H1 (cell line): Measurements from ENCODE around the gene BCAS3. TPM values are rescaled to one million over a fixed set of nuclear protein-coding genes. Genes with fewer than 3 reads are reported as not detected.

Experiments
- CTCF ChIA-PET: fragments of 300-600 bp; sonication (Branson Sonifier 250); formaldehyde crosslinking; loops from one replicate; lab custom pipeline; 2021; ENCODE audit not compliant: partially characterized antibody; lab: Charles Lee
- POLR2A ChIA-PET: fragments of 300-600 bp; sonication (Branson Sonifier 250); formaldehyde crosslinking; loops from one replicate; lab custom pipeline; 2021; ENCODE audit warnings: inconsistent platforms; ENCODE audit not compliant: partially characterized antibody; lab: Charles Lee
- DNase-seq, 2 experiments: peaks; one replicate each; pipeline versions ENCODE4 v3.0.0 to v3.0.0-alpha.2; 2010 to 2022; ENCODE audit warnings: low spot score in 2 of 2, low read depth in 1 of 2, mixed read lengths in 1 of 2
- FAIRE-seq: peaks from 2 replicates; lab custom pipeline; 2011; peaks lifted over from hg19 to GRCh38; lab: Jason Lieb, UNC
- H2AFZ ChIP-seq: 2 replicates; pipeline ENCODE4 v1.8.1; 2012; ENCODE audit warnings: low read length, inconsistent platforms
- H2AK5ac ChIP-seq: 2 replicates; pipeline ENCODE4 v1.6.1; 2013; ENCODE audit warnings: low read depth, low read length
- H2BK120ac ChIP-seq: replicated peaks from 2 replicates; pipeline ENCODE3; 2013; ENCODE audit warnings: low read depth, low read length, inconsistent platforms
- H2BK12ac ChIP-seq: 2 replicates; pipeline ENCODE4 v1.6.1; 2013; ENCODE audit warnings: low read depth, low read length
- H2BK15ac ChIP-seq: 2 replicates; pipeline ENCODE4 v1.6.1; 2013; ENCODE audit warnings: low read length
- H2BK20ac ChIP-seq: 2 replicates; pipeline ENCODE4 v1.6.1; 2013; ENCODE audit warnings: low read length
- H2BK5ac ChIP-seq: 2 replicates; pipeline ENCODE4 v1.6.1; 2013; ENCODE audit warnings: low read depth, low read length
- H3K14ac ChIP-seq: 2 replicates; pipeline ENCODE4 v1.6.1; 2013; ENCODE audit warnings: inconsistent platforms; ENCODE audit not compliant: insufficient read length
- H3K18ac ChIP-seq: 2 replicates; pipeline ENCODE4 v1.6.1; 2013; ENCODE audit warnings: low read length; ENCODE audit errors: extremely low read depth
- H3K23ac ChIP-seq: 2 replicates; pipeline ENCODE4 v1.6.1; 2013; ENCODE audit warnings: inconsistent platforms; ENCODE audit not compliant: insufficient read length
- H3K23me2 ChIP-seq: 2 replicates; pipeline ENCODE4 v1.6.1; 2013; ENCODE audit warnings: low read depth, low read length
- H3K27ac ChIP-seq: 2 replicates; pipeline ENCODE4 v1.6.1; 2011; ENCODE audit warnings: low read depth, low read length, inconsistent platforms
- H3K27me3 ChIP-seq, 4 experiments: replicated peaks in 1 of 4; 1 replicate in 1 of 4; 2 replicates in 3 of 4; pipeline versions ENCODE4 v1.6.1 to v1.8.1; 2011 to 2013; ENCODE audit warnings: low read length in 3 of 4, mild to moderate bottlenecking in 3 of 4, inconsistent platforms in 2 of 4, mixed read lengths in 2 of 4, moderate library complexity in 1 of 4; ENCODE audit not compliant: control insufficient read depth in 3 of 4, insufficient read depth in 3 of 4; ENCODE audit errors: extremely low read depth in 1 of 4
- H3K36me3 ChIP-seq, 4 experiments: 2 replicates each; pipeline versions ENCODE4 v1.6.1 to v1.8.1; 2011 to 2013; ENCODE audit warnings: mild to moderate bottlenecking in 4 of 4, low read length in 3 of 4, moderate library complexity in 2 of 4, control low read depth in 1 of 4, inconsistent platforms in 1 of 4; ENCODE audit not compliant: insufficient read depth in 4 of 4, control insufficient read depth in 2 of 4
- H3K4ac ChIP-seq: replicated peaks from 2 replicates; pipeline ENCODE3; 2013; ENCODE audit warnings: low read length, low read depth, mixed read lengths, inconsistent platforms; ENCODE audit not compliant: insufficient read length
- H3K4me1 ChIP-seq, 4 experiments: replicated peaks in 1 of 4; 1 replicate in 1 of 4; 2 replicates in 3 of 4; pipeline versions ENCODE4 v1.6.1 to v1.8.1; 2011 to 2013; ENCODE audit warnings: low read length in 3 of 4, inconsistent platforms in 2 of 4, mixed read lengths in 1 of 4; ENCODE audit not compliant: insufficient read depth in 4 of 4, control insufficient read depth in 3 of 4
- H3K4me2 ChIP-seq, 2 experiments: 2 replicates each; pipeline versions ENCODE4 v1.6.1 to v1.8.1; 2011 to 2013; ENCODE audit warnings: low read depth in 2 of 2, low read length in 2 of 2, control low read depth in 1 of 2, inconsistent platforms in 1 of 2, mild to moderate bottlenecking in 1 of 2; ENCODE audit not compliant: insufficient read depth in 1 of 2
- H3K4me3 ChIP-seq, 4 experiments: fragments of 200-600, 300-600 bp in 1 of 4; sonication (generic), shearing (Covaris generic), sonication (Bioruptor Twin) in 1 of 4; 2 replicates each; pipeline versions ENCODE4 v1.5.1 to v1.8.1; 2011 to 2016; ENCODE audit warnings: low read length in 4 of 4, low read depth in 3 of 4, control low read depth in 2 of 4, inconsistent platforms in 2 of 4, mild to moderate bottlenecking in 2 of 4, mixed read lengths in 1 of 4, moderate library complexity in 1 of 4; ENCODE audit not compliant: insufficient read depth in 2 of 4; ENCODE audit errors: extremely low read depth in 1 of 4
- H3K56ac ChIP-seq: replicated peaks from 2 replicates; pipeline ENCODE3; 2013; ENCODE audit warnings: low read depth, mild to moderate bottlenecking, mixed read lengths, low read length, inconsistent platforms; ENCODE audit not compliant: insufficient read length
- H3K79me1 ChIP-seq: 2 replicates; pipeline ENCODE4 v1.6.1; 2013; ENCODE audit warnings: low read depth, low read length, control low read depth
- H3K79me2 ChIP-seq, 2 experiments: 2 replicates each; pipeline versions ENCODE4 v1.6.1 to v1.8.1; 2012 to 2013; ENCODE audit warnings: low read length in 2 of 2, mild to moderate bottlenecking in 2 of 2, inconsistent platforms in 1 of 2; ENCODE audit not compliant: insufficient read depth in 2 of 2, control insufficient read depth in 1 of 2
- H3K9ac ChIP-seq, 4 experiments: replicated peaks in 1 of 4; 1 replicate in 1 of 4; 2 replicates in 3 of 4; pipeline versions ENCODE4 v1.6.1 to v1.8.1; 2011 to 2013; ENCODE audit warnings: low read depth in 3 of 4, low read length in 3 of 4, control low read depth in 2 of 4, mild to moderate bottlenecking in 2 of 4, moderate library complexity in 2 of 4, inconsistent platforms in 1 of 4; ENCODE audit errors: extremely low read depth in 1 of 4
- H3K9me3 ChIP-seq, 2 experiments: 2 replicates each; pipeline versions ENCODE4 v1.6.1 to v1.8.1; 2012 to 2013; ENCODE audit warnings: mild to moderate bottlenecking in 2 of 2, moderate library complexity in 2 of 2, control low read depth in 1 of 2, inconsistent platforms in 1 of 2, low read depth in 1 of 2, low read length in 1 of 2, mixed read lengths in 1 of 2; ENCODE audit not compliant: insufficient read depth in 2 of 2
- H4K20me1 ChIP-seq, 2 experiments: replicated peaks in 1 of 2; 2 replicates each; pipeline versions ENCODE3 to v1.8.1; 2011 to 2013; ENCODE audit warnings: inconsistent platforms in 2 of 2, low read length in 2 of 2, mild to moderate bottlenecking in 1 of 2; ENCODE audit not compliant: insufficient read depth in 2 of 2, control insufficient read depth in 1 of 2
- H4K5ac ChIP-seq: 2 replicates; pipeline ENCODE4 v1.6.1; 2013; ENCODE audit warnings: low read length, low read depth, mixed read lengths, inconsistent platforms; ENCODE audit not compliant: insufficient read length
- H4K8ac ChIP-seq: 2 replicates; pipeline ENCODE4 v1.8.0; 2013; ENCODE audit warnings: mild to moderate bottlenecking, moderate library complexity, low read length, inconsistent platforms; ENCODE audit not compliant: insufficient read depth; ENCODE audit errors: extremely low read depth
- H4K91ac ChIP-seq: replicated peaks from 2 replicates; pipeline ENCODE3; 2013; ENCODE audit warnings: low read length, mixed read lengths, inconsistent platforms; ENCODE audit not compliant: insufficient read length
- CBX8 ChIP-seq: fragments of 300-800, 300-1000 bp; sonication (generic); IDR thresholded peaks from 2 replicates; pipeline ENCODE4 v1.7.1; 2016; ENCODE audit warnings: low read depth, low read length, borderline replicate concordance
- EZH2 ChIP-seq: fragments of 200-600 bp; sonication (generic); IDR thresholded peaks from 2 replicates; pipeline ENCODE4 v1.7.1; 2012; ENCODE audit warnings: low read depth, mild to moderate bottlenecking, moderate library complexity, low read length, inconsistent platforms; ENCODE audit not compliant: severe bottlenecking
- RNF2 ChIP-seq: fragments of 200-900, 300-1000 bp; sonication (generic); IDR thresholded peaks from 2 replicates; pipeline ENCODE4 v1.7.1; 2016; ENCODE audit warnings: borderline replicate concordance, low read depth, mild to moderate bottlenecking, antibody characterized with exemption, low read length; ENCODE audit not compliant: poor library complexity, severe bottlenecking; ENCODE audit errors: missing control alignments
- SIX5 ChIP-seq: IDR thresholded peaks from 2 replicates; pipeline ENCODE4 v1.6.1; 2011; ENCODE audit warnings: mild to moderate bottlenecking, low read depth, low read length
- SP2 ChIP-seq: IDR thresholded peaks from 2 replicates; pipeline ENCODE4 v1.6.1; 2012; ENCODE audit warnings: mild to moderate bottlenecking, low read length, inconsistent platforms
- WGBS, 2 experiments: shearing (Covaris generic) in 1 of 2; methylation state at CpG; one replicate each; pipeline versions ENCODE4 v1.1.6 to v1.1.7; 2013 to 2015; ENCODE audit warnings: low lambda C conversion rate in 2 of 2, mixed read lengths in 2 of 2, inconsistent platforms in 1 of 2, low coverage in 1 of 2, missing lambda C conversion rate in 1 of 2; ENCODE audit not compliant: insufficient replicate concordance in 2 of 2, insufficient coverage in 1 of 2, insufficient read length in 1 of 2; ENCODE audit errors: extremely low coverage in 1 of 2, missing lambda C conversion rate in 1 of 2; 5-methylcytosine and 5-hydroxymethylcytosine counted together
- polyA plus RNA-seq, 7 experiments: library from polyadenylated mRNA; depleted of rRNA in 3 of 7; stranded (reverse) in 5 of 7; unstranded in 2 of 7; fragments of >200 nt in 5 of 7; fragments of 200-250 nt in 2 of 7; gene quantifications; 1 replicate in 5 of 7; 2 replicates in 1 of 7; 4 replicates in 1 of 7; pipeline versions ENCODE4 v1.2.1 to v1.2.3, GENCODE V29; 2011 to 2013; ENCODE audit warnings: missing spikeins in 2 of 7, mixed read lengths in 2 of 7
- total RNA-seq: library from RNA; stranded (reverse); fragmentation: NEBNext Ultra II Directional; extraction: Animal tissue kit (Norgen Biotek cat#: 25700); gene quantifications from 2 replicates; pipeline ENCODE4 v1.2.1, GENCODE V29; 2021
- TF ChIP-seq, protein P1 (sequence below): IDR thresholded peaks from 2 replicates; pipeline ENCODE4 v1.6.1; 2012; ENCODE audit warnings: low read length, inconsistent platforms

The BCAS3 gene
- total and polyA plus RNA-seq, 2 of the 8 experiments (the other 6 are each of a cell fraction or from before 2014, with no cell fraction given), result 9.9 to 13.3 TPM

GRCh38 chr17:61400717-61401388 is 723.2 kb downstream of the BCAS3 start:
- Histone ChIP-seq H4K20me1 (peaks cover 31 to 45% of the 10 kb centered on the region in 2 experiments), H3K18ac (no peak overlapping the region), H3K9ac (no peak overlapping the region), H3K27me3 (peaks cover 99 to 100% (median 100%) of the 10 kb centered on the region in 4 experiments), H3K27ac (no peak overlapping the region), H4K5ac (no peak overlapping the region), H2BK20ac (no peak overlapping the region), H2BK5ac (no peak overlapping the region), H3K23ac (no peak overlapping the region), H3K14ac (no peak overlapping the region), H3K4me1 (peaks cover 0 to 51% (median 34%) of the 10 kb centered on the region in 4 experiments; a peak in 6 of 7 replicates), H3K4me2 (peak overlapping the region; percentile 33 to 59; a peak in 2 of 4 replicates), H3K56ac (no peak overlapping the region), H2AK5ac (no peak overlapping the region), H2BK15ac (no peak overlapping the region), H3K23me2 (peaks cover 2% of the 10 kb centered on the region; the same call in 1 of the 2 replicates), H3K4me3 (no peak overlapping the region), H4K91ac (no peak overlapping the region), H3K36me3 (peaks cover 0 to 21% (median 0%) of the 10 kb centered on the region in 4 experiments; a peak in 1 of 8 replicates), H3K9me3 (no peaks in the 10 kb centered on the region), H3K79me2 (no peaks in the 10 kb centered on the region), H4K8ac (no peak overlapping the region), H2BK12ac (0 out of 2 replicates have a peak overlapping the region, but pooled peaks have one; percentile 87), H3K4ac (no peak overlapping the region), H2AFZ (no peak overlapping the region), H3K79me1 (no peaks in the 10 kb centered on the region), H2BK120ac (no peak overlapping the region)
- FAIRE-seq (no peak), DNase-seq (no peak)
- WGBS, 2 experiments, result 13% methylated on average over 26 of the region's 45 CpGs; no CpG with 5 or more reads in 1 of the 2 experiments
- CTCF ChIA-PET, result interaction anchor here (0.8 to 3.5 kb wide), 5 partner anchors 12 to 429 kb away, joined by 3 to 12 read pairs (median 5); no protein-coding TSS in a partner anchor
- POLR2A ChIA-PET, result no interaction called here
- TF ChIP-seq EZH2 (peak; percentile 100), CBX8 (peak; percentile 96), SP2 (no peak), RNF2 (peak; percentile 100), SIX5 (no peak)
- TF ChIP-seq, protein P1, sequence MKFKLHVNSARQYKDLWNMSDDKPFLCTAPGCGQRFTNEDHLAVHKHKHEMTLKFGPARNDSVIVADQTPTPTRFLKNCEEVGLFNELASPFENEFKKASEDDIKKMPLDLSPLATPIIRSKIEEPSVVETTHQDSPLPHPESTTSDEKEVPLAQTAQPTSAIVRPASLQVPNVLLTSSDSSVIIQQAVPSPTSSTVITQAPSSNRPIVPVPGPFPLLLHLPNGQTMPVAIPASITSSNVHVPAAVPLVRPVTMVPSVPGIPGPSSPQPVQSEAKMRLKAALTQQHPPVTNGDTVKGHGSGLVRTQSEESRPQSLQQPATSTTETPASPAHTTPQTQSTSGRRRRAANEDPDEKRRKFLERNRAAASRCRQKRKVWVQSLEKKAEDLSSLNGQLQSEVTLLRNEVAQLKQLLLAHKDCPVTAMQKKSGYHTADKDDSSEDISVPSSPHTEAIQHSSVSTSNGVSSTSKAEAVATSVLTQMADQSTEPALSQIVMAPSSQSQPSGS, result no peak
